ENCODE results near the gene SHANK3. TPM values are rescaled to one million over a fixed set of nuclear protein-coding genes. Genes with fewer than 3 reads are reported as not detected.

Gene SHANK3
- polyA plus RNA-seq, 4 donors: 11.9 to 26.9 (median 19.6) TPM

DNA sequence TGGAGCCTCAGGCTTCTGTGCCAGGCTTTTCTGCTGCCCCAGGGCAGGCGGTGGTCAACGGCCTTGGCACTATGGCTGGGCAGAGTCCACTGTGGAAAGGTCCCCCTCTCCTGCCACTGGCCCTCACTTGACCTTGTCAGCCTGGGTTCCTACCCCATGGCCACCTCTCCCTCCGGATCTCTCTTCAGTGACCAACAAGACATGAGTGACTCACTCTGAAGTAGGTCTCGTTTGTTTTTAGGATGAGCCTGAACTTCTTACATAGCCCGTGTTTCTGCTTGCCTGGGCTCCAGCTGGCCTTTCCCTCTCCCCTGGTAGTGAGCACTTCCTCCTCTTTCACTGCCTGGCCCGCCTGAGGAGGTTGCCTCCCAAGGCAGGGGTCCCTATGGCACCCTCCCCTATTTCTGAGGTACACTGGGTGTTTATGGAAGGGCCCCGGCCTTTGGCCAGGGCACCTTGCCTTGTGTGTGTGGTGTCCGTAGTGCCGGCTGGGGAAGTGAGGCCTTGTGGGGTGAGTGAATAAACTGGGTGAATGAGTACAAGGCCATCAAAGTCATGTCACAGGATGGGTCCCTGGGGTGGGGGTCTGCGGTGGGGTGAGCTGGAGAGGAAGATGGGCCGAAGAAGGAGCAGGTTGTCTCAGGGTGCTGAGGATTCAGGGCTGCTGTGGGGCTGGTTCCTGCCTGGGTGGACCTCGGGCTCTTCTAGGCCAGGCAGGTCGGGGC, 5.0 kb downstream of the SHANK3 start:
- no peak for DNase-seq (ENCODE audit: low read depth in 4 of 4, low spot score in 2 of 4)

DNA sequence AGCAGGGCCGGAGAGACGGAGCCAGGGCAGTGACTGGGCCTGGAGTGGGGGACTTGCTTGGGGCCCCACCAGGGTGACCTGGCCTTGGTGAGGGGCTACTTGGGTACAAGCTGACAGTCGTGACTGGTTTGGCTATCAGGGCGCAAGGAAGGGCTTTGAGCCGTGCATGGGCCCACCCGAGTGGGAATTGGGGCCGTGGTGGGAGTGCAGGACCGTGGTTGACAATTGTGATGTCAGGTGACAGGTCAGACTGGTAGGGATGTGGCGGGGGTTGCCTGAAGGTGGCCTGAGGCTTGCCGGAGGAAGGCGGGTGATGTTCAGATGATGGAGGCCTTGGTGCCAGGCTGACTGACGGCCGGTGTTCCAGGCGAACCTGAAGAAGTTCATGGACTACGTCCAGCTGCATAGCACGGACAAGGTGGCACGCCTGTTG, 5.6 kb downstream of the SHANK3 start:
- DNase-seq (ENCODE audit: low read depth in 4 of 4, low spot score in 2 of 4): no peak

- DNase-seq (ENCODE audit: low read depth in 4 of 4, low spot score in 2 of 4): no peak
These were observed 6.3 kb downstream of the SHANK3 start for GRCh38 chr22:50678651-50679521.

DNA sequence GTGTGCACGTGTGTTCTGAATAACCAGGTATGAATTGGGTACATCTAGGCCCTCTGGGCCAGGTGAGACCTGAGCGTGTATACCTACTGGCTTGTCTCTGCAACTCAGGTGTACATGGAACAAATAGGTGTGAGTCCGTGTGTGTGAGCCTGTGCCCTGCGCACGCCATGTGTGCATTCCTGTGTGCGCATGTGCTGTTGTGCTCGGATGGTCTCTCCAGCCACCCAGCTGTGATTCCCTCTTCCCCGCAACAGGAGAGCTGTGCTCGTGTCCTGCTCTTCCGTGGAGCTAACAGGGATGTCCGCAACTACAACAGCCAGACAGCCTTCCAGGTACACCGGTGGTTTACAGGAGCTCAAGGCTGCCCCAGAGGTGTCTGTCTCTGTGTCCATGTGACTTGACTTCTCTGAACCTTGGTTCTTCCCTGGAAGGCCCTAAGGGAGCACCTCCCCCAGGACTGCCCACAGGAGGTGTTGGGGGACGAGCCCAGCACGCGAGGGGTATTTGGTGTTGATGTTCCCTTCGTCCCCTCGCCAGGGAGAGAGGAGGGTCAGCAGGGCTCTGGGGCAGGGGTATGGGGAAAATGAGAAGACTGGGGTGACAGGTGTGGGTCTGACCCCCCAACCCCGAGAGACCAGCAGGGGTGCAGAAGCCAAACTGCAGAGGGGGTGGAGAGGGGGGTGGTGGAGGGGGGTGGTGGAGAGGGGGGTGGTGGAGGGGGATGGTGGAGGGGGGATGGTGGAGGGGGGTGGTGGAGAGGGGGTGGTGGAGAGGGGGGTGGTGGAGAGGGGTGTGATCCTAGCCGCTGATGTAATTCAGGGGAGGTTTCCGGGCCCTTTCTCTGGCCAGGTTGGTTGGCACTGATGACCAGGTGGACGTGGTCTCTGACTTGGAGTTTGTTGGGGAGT, 10.7 kb downstream of the SHANK3 start:
- DNase-seq (ENCODE audit: low read depth in 4 of 4, low spot score in 2 of 4): no peak

DNA sequence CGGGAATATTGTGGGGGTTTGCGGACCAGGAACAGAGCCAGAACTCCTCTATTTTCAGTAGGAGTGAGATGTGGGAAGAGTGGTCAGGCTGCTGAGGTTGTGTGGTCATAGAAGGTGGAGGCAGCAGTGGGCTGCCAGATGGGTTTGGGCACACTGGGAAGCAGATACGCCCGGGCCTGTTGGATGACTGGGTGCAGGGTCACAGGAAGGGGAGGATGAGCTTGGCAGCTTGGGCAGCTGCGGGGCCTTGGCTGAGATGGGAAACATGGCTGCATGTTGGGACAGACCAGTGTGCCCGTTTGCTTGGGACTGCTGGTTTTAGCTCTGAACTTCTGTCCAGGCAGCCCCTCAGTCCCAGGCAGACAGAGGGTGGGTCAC, 11.4 kb downstream of the SHANK3 start:
- no peak for DNase-seq (ENCODE audit: low read depth in 4 of 4, low spot score in 2 of 4)

DNA sequence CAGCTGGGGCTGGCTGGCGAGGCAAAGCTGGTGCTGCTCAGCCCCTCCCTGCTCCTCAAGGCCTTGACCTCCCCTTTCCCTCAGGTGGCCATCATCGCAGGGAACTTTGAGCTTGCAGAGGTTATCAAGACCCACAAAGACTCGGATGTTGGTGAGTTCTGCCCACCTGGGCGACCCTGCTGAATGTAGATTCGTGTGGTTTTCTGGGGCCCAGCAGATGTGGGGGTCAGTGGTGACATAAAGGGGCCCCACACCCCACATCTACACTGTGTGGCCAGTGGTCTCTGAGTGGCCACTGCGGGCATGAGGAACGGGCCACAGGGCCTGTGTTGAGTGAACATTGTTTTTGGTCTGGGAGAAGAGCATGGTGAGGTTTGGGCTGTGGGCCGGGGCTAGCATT, 11.9 kb downstream of the SHANK3 start:
- no peak for DNase-seq (ENCODE audit: low read depth in 4 of 4, low spot score in 2 of 4)

DNA sequence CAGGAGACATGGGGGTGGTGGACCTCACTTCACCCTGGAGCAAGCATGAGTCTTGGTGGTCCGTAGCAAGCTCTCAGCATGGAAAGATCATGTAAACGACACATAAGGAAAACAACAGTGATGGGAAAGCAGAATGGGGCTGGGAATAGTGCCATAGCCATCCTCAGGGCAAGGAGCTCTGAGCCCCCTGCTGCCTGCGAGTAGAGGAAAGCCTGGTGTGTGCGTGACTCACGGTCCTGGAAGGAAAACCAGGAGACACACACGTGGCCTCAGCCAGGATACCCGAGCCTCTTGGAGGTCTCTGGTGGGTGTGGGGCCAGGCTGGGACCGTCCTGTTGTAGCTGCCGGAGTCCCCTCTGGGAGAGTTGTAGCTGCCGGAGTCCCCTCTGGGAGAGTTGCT, 12.4 kb downstream of the SHANK3 start:
- no peak for DNase-seq (ENCODE audit: low read depth in 4 of 4, low spot score in 2 of 4)

GRCh38 chr22:50686794-50687193, 14.2 kb downstream of the SHANK3 start:
- DNase-seq (ENCODE audit: low read depth in 4 of 4, low spot score in 2 of 4): no peak

GRCh38 chr22:50687829-50688228, 15.2 kb downstream of the SHANK3 start:
- DNase-seq (ENCODE audit: low read depth in 4 of 4, low spot score in 2 of 4): no peak

DNA sequence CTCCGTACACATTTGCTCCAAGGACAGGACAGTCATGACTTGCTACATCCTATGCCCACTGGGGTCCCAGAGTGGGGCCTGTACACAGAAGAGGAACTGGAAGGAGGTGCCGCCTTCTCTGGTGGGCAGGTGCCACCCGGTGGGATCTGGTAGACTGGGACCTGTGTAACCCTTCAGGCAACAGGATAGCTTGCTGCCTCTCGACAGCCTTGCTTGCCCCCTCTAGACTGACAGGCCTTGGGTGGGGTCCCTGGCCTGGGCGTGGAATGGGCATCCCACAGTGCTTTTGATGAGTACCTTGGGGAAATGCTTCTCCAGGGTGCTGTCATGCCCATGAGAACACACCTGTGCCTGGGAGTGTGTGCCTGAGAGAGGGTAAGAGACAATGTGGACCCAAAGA, 15.8 kb downstream of the SHANK3 start:
- DNase-seq (ENCODE audit: low read depth in 4 of 4, low spot score in 2 of 4): no peak

DNA sequence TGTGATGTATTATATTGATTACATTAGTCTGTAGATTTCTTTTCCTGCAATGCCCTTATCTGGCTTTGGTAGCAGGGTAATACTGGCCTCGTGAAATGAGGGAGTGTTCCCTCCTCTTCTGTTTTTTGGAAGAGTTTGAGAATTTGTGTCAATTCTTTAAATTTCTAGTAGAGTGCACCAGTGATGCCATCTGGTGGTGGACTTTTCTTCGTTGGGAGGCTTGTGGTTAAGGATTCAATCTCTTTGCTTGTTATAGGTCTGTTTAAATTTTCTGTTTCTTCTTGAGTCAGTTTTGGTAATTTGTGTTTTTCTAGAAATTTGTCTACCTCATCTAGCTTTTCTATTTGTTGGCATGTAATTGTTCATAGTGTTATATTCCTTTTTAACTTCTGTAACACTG, 18.9 kb downstream of the SHANK3 start:
- no peak for DNase-seq (ENCODE audit: low read depth in 4 of 4, low spot score in 2 of 4)

DNA sequence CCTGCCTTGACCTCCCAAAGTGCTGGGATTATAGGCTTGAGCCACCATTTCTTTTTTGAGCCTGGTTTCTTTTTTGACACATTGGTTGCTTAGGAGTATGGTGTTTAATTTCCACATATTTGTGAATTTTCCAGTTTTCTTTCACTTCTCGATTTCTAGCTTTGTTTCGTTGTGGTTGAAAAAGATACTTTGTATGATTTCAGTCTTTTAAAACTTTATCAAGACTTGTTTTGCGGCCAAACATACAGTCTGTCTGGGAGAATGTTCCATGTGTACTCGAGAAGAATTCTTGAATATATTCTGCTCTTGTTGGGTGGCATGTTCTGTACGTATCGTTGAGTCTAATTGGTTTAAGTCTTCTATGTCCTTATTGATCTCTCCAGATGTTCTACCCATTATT, 20.8 kb downstream of the SHANK3 start:
- DNase-seq (ENCODE audit: low read depth in 4 of 4, low spot score in 2 of 4): no peak

GRCh38 chr22:50694099-50694605, 21.5 kb downstream of the SHANK3 start:
- no peak for DNase-seq (ENCODE audit: low read depth in 4 of 4, low spot score in 2 of 4)

DNA sequence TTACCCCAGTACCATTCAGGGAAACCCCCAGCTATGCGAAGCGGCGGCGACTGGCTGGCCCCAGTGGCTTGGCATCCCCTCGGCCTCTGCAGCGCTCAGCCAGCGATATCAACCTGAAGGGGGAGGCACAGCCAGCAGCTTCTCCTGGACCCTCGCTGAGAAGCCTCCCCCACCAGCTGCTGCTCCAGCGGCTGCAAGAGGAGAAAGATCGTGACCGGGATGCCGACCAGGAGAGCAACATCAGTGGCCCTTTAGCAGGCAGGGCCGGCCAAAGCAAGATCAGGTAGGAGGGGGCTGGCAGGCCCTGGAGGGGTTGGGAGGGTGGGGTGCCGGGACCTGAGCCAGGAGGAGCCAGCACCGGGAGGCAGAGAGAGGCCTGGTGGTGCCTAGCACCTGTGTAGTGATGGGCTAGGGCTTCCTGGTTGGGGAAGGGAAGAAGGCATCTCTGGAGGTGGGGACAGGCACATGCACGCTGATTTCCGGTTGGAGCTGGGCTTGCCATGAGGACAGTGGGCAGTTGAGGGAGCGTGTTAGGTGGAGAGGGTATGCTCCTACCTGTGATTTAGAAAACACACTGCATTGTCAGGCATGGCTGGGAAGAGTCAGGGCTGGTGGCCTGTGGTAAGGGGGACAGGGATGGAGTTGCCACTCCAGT, 22.3 kb downstream of the SHANK3 start:
- no peak for DNase-seq (ENCODE audit: low read depth in 4 of 4, low spot score in 2 of 4)

GRCh38 chr22:50695421-50696250, 23.0 kb downstream of the SHANK3 start:
- no peak for DNase-seq (ENCODE audit: low read depth in 4 of 4, low spot score in 2 of 4)

DNA sequence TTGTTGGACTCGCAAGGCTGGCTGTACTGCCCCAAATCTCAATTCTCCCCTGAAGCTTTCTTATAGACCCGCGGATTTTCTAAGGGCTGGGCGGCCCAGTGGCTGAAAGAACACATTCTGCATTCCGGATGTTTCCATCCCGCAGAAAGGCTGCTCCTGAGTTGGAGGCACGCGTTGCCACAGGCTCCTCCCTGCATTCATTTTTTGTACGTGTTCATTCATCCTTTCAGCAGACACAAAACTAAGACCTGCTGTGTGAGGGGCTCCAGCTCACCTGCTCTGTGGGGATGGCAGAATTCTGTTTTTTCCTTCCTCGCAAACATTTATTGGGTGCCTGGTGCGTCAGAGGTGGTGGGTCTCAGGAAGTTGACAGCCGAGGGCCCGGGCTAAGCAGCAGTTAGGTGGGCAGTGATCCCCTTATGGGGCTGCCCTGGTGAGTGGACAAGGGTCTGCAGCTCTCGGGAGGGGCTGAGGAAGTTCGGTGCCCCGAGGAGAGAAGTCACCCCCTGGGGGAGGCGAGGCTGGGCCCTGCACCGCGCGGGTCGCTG, 23.7 kb downstream of the SHANK3 start:
- no peak for DNase-seq (ENCODE audit: low read depth in 4 of 4, low spot score in 2 of 4)

- DNase-seq (ENCODE audit: low read depth in 4 of 4, low spot score in 2 of 4): no peak
These were observed 24.4 kb downstream of the SHANK3 start for GRCh38 chr22:50696799-50697561.
